Stimulated activated CD4-positive, alpha-beta T cell treated with anti-CD3 and anti-CD28 coated beads, TNF-alpha, amount 100 ng/mL, for 4 hours (primary cell): Measurements from ENCODE around the gene ABL1.
A peak's percentile ranks its signal among the peaks of the same experiment; 100 is the strongest.
"Not testable (repeated sequence)": the region's sequence is repeated elsewhere in the genome, so short reads cannot be mapped to it uniquely, and the experiment has no call there.

Experiments
- DNase-seq, 3 experiments: peaks; one replicate each; pipeline ENCODE4 v3.0.0-alpha.2; 2020; ENCODE audit warnings: low read depth in 3 of 3

The ABL1 gene

DNA sequence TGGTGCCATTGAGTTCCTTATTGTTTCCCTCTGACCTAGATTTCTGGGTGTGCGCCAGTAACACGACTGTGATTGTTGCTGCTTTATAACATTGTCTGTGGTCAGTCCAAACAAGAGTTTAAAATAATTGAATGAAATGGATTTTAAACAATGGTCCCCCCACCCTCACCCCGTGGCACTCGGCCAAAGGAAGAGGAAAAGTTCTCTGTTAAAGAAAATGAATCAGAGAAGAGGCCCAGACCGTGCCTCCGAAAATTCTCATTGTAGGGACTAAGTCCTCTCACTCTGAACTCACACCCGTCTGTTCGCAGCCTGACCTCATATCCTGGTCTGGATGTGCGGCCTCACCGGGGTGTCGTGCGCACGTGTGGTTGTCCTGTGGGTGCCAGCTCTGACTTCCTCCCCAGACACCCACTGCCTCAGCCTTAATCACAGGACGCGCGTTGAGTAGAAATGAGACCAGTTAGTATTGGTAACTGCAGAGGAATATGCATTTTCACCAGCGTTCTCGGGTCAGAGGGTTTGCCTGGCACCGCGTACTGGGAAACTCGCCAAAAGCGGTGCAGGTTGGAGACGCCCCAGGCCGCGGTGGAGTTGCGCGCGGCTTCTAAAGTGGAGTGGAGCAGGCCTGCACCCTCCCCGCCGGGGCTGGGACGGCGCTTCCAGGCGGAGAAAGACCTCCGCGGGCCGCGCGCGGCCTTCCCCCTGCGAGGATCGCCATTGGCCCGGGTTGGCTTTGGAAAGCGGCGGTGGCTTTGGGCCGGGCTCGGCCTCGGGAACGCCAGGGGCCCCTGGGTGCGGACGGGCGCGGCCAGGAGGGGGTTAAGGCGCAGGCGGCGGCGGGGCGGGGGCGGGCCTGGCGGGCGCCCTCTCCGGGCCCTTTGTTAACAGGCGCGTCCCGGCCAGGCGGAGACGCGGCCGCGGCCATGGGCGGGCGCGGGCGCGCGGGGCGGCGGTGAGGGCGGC is at the start of gene ABL1:
Gene ABL1, plus strand, starts transcription at position 884 of the 966 bp plus-strand sequence. CDS start 193 bp downstream, outside the sequence.
- peak; percentile 9 to 33 (median 11) for DNase-seq

DNA sequence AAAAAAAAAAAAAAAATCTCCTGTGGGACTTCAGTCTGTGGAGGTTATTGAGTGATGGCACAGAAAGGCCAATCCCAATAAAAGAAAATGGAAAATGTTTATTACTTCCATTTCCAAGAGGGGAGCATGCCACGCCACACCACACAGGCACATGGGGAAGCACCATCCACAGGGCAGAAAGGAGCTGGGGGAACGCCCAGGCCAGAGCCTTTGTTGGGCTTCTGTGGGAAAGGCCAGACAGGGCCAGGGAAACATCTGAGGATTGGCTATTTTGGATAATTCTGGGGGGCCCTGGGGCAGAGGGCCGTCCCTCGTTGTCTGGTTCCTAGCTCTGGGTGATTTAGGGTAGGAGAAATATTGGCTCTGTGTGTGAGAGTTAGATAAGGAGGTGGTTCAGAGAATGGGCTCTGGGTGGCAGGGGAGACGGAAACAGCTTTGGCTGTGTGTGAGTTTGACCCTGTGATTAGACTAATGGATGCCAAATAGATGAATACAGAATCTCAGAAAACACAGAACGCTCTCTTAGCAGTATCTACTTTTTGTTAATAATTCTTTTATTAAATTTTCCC is 49.0 kb upstream of the ABL1 start:
- no peak for DNase-seq

- no peak for DNase-seq
These were observed 48.5 kb upstream of the ABL1 start for GRCh38 chr9:130786526-130786925.

DNA sequence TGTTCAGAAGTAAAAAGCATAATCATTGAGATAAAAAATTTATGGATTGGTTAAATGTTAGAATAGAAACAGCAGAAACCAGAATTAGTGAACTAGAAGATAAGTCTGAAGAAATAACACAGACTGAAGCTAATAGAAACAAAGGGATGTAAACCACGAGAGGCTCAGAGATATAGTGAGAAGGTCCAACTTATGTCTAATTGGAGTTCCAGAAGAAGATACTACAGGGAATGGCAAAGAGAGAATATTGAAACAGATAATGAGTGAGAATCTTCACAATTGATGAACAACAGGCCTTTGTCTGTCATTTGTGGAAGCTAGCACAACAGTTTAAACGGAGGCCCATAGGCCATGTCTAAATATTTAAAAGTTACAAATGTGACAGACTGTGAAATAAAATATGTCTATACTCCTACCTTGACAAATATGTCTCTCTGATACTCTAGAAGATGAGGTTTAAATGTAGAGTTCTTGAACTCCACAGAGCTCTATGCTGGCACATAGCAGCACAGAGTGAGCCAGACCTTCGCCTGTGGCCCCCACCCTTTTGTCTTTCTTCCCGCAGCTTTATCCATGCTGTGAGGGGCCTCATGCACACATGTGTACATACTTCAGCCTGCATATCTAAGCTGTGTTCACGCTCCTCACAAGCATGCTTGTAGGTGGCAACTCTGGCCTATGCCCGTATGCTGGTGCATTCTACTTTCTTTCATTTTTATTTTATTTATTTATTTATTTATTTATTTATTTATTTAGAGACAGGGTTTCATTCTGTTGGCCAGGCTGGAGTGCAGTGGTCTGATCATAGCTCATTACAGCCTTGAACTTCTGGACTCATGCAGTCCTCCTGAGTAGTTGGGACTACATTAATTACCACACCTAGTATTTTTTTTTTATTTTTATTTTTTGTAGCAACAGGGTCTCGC is 45.0 kb upstream of the ABL1 start:
- no peak for DNase-seq

- DNase-seq, result no peak
These were observed 43.7 kb upstream of the ABL1 start for GRCh38 chr9:130791303-130791894.

DNA sequence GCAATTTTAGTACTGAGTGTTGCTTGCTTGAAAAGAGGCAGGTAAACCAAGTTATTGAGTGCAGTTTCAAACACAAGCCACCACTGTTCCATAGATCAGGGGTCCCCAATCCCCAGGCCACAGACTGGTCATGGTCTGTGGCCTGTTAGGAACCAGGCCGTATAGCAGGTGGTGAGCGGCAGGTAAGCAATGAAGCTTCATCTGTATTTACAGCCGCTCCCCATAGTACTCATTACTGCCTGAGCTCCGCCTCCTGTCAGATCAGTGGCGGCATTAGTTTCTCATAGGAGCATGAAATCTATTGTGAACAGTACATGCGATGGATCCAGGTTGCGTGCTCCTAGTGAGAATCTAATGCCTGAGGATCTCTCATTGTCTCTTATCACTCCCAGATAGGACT is 41.5 kb upstream of the ABL1 start:
- DNase-seq, result no peak

DNA sequence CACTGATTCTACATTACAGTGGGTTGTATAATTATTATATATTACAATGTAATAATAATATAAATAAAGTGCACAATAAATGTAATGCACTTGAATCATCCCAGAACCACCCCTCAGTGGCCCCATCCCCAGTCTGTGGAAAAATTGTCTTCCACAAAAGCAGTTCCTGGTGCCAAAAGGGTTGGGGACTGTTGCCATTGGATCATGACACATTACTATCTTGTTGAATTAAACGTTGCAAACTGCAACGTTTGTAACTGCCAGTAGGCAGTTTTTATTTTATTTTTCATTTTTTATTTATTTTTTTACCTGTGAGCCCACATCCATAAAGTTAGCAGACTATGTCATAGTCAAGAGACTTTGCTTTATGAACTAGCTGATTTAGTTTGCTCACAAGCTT is 41.0 kb upstream of the ABL1 start:
- DNase-seq, result not testable (repeated sequence)

- DNase-seq, result not testable (repeated sequence)
These were observed 40.6 kb upstream of the ABL1 start for GRCh38 chr9:130794423-130794822.

- DNase-seq, result no peak
These were observed 40.0 kb upstream of the ABL1 start for GRCh38 chr9:130794923-130795495.

DNA sequence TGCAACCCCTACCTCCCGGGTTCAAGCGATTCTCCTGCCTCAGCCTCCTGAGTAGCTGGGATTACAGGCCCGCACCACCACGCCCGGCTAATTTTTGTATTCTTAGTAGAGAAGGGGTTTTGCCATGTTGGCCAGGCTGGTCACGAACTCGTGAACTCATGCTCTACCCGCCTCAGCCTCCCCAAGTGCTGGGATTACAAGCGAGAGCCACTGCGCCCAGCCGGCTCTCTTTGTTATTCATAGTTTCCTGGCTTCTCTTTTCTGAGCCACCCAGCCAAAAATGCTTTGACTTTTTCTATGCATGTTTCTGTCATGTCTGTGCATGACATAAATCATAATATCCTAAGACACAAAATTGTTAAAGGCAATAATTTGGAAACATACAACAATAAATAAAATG is 31.9 kb upstream of the ABL1 start:
- DNase-seq, result not testable (repeated sequence)

DNA sequence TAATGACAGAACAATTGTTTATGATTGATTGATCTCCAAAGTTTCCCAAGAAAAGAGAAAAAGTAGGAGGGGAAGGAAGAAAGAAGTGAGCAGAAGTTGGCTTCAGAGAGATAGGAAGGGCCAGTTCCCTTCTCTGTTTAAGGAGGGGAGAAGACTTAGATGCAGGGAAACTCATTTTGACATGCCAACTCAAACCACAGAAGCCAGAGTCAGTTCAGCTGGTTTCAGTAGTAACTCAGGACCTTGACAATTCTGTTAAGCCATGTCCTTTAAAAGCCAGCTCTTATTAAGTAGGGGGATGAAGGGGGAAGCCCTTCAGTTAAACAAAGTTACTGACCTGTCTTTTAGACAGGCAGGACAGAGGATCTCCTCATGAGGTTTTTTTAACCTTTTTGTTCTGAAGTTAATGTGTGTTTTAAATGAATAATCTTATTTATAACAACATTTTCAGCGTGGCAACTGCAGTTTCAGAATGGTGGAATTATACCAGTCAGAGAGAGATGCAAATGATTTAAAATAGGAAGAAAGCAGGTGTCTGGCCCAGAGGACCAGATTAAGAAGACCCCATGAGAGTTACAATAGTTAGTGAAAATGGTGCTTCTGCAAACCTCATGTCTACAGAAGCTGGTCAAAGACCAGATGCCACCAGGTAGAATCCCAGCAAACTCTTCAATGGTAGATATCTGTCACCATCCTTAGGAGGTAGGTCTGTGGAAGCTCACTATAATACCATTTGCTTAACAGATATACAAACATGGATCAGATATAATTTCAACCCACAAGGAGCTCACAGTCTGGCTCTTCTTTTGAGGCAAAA is 29.3 kb upstream of the ABL1 start:
- DNase-seq, result no peak

DNA sequence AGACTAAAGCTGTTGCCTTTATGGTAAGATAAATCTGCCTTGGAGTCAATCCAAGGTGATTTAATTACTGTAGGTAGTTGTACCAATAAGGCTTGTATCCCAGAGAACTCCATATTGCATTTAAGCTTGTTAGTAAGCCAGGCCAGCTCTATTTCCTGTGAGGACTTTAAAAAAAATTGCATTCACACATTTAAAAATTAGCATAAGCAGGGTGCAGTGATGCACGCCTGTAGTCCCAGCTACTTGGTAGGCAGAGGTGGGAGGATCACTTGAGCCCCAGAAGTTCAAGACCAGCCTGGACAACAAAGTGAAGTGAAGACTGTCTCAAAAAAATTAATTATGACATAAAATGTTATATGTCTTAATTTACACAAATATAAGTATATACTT is 28.7 kb upstream of the ABL1 start:
- DNase-seq, result no peak

DNA sequence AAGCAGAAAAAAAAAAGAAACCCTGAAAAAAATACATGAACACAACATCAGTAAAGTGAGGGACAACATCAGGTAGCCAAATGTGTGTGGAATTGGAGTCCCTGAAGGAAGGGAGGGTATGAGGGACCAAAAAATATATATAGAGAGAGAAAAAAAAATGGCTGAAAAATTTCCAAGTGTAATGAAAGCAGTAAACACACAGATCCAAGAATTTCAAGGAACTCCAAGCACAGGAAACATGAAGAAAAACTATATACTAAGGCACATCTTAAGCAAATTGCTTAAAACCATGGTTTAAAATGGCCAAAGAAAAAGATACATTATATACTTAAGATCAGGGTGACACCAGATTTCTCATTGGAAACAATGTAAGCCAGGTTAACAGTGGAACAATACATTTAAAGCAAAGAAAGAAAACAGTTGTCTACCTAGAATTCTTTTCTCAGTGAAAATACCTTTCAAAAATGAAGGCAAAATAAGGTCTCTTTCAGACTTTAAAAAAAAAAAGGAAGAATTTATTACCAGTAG is 24.4 kb upstream of the ABL1 start:
- DNase-seq, result no peak

- DNase-seq, result no peak
These were observed 19.7 kb upstream of the ABL1 start for GRCh38 chr9:130815242-130815808.

DNA sequence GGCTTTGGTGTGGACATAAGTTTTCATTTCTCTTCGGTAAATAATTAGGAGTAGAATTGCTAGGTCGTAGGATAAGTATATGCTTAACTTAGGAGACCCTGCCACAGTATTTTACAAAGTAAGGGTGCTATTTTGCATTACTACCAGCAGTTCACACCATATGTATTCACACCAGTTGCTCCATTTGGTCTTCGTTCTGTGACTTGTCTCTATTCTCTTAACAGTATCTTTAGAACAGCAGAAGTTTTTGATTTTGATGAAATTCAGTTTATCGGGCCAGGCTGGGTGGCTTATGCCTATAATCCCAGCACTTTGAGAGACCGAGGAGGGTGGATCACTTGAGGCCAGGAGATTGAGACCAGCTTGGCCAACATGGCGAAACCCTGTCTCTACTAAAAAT is 17.1 kb upstream of the ABL1 start:
- DNase-seq, result no peak

DNA sequence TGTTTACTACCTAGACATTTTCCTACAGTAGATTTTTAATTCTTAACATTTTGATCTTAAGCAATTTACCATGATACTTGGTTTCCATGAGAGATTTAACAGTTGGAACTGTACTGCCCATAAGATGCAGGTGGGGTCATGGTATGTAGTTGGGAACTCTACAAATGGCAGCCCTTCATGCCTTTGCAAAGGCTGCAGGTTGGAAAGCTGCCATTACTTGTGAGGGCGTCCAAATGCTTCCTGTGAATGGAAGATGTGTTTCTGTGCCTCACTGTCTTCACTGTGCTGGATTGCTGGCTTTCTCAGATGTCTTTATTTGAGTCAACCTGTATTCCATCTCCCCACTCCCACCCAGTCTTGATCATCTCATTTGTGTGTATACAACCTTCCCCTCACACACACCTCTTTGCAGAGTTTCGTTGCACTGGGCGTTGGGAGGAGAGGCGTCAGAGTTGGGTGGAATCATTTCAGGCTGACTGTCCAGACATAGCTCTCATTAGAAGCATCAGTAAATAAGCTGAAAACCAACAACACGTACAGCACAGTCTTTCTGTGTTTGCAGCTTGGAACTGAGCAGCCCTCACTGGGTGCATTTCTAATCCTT is 14.8 kb upstream of the ABL1 start:
- DNase-seq, result no peak

- no peak for DNase-seq
These were observed 11.6 kb upstream of the ABL1 start for GRCh38 chr9:130823435-130823834.

DNA sequence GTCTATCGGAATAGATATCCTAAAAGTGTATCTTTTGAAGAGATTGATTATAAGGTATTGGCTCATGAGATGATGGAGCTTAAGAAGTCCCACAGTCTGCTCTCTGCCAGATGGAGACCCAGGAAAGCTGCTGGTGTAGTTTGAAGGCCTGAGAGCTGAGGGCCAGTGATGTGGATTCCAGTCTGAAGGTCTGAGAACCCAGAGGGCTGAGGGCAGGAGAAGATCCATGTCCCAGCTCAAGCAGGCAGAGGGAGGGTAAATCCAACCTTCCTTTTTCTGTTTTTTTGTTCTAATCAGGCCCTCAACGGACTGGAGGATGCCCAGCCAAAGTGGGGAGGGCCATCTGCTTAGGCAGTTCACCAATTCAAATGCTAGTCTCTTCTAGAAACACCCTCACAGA is 11.0 kb upstream of the ABL1 start:
- no peak for DNase-seq

- no peak for DNase-seq
These were observed 10.3 kb upstream of the ABL1 start for GRCh38 chr9:130824643-130825350.
